SHP77 (cell line): ENCODE data around the gene TNIK.
"Not testable (repeated sequence)": the region's sequence is repeated elsewhere in the genome, so short reads cannot be mapped to it uniquely, and the experiment has no call there.

ENCODE experiments used
- DNase-seq, 2 experiments: peaks; one replicate each; lab custom pipeline; 2025; lab: John Stamatoyannopoulos, UW

TNIK gene

DNA sequence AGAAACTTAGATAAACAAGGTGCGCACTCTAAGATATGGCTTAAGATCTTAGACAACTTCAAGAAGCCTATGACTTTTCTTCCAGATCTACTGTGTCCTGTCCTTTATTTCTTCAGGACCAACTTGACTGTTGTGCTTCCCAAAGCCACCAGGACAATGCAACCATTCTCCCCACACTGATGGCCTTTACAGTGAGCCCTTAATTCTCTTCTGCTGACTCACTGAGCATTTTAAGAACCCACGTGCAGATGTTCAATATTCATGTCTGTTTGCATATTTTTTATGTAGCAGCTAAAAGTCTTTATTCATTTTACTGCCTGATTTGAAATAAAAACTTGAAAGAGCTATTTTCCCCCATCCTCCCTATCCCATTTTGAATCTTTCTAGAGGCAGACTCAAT is 330.4 kb downstream of the TNIK start:
- no peak for DNase-seq

DNA sequence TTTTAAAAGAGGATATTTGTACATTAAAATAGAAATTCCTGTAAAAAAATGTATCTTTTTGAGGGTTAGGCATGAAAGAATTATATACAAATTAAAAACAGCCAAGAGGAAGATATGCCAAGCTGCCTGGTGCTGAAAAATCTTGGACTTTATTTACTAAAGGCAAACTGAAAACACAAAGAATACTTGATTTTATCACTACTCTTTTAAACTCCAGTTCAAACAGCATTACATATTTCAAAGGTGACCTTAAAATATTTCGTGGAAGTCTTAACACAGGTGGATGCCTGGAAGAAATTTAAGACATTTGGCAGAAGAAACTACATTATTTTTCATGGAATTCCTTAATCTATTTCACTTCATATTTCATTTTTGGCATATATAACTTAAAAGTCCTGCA is 332.6 kb downstream of the TNIK start:
- DNase-seq = no peak

DNA sequence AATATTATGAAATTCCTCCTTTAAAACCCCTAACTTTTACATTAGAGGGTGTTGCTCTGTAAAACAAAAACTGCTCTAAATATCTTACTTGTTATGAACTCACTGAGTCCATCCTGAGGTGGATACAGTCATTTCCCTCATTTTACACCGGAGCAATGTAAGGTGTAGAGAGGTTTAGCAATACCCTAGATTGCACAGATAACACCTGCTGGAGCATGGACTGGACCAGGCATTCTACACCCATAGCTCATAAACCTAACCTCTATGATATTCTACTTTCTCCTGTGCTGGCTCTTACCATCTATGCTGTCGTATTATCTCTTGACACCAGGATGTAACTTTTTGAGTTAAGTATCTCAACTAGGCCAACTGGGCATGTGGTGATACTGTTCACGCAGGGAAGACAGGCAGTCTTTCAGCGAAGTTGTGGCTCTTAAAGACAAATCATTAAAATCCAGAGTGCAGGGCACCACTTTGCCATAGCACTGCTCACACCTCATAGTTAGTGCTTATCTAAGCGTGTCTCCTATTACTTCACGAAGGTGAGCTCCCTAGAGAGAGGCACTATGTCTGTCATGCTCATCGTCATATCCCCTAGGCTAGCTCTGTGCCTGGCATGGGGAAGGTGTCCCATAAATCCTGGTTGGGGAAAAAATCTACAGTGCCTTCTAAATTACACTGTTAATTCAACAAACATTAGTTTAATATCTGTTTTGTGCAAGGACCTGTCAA is 333.6 kb downstream of the TNIK start:
- no peak for DNase-seq

DNA sequence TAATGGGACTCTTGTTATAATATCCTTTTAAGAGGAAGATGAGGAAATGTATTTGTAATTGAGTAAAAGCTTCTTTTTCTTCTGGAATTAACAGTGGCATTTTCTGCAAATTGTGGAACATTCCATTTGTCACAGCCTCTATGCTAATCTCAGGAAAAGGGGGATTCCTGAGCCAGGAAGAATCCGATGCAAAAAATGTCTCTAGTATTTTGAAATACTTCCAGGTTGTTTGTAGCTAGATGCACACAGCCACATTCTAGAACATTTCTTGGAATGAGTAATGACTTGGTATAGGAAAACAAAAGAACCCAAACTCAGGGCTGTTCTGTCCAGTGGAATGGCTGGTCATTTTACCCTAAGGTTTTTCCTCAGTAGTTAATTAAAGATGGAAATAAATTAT is 335.2 kb downstream of the TNIK start:
- no peak for DNase-seq

DNA sequence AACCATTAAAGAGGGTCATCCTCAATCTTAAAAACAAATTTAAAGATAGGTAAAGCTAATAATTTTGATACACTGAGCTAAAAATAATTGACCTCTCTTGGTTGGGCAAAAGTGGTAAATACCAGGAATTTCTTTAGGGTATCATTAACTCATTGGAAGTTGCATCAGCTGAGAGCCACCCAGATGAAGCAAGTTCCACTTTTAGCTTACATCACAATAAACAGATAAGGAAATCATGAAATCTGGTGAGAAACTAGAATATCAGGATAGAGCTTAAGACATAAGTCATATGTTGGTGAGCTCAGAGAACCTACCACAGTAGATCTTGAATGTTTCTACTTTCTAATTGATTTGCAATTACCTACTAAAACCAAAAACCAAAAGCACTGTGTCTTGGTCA is 336.3 kb downstream of the TNIK start:
- DNase-seq = no peak

DNA sequence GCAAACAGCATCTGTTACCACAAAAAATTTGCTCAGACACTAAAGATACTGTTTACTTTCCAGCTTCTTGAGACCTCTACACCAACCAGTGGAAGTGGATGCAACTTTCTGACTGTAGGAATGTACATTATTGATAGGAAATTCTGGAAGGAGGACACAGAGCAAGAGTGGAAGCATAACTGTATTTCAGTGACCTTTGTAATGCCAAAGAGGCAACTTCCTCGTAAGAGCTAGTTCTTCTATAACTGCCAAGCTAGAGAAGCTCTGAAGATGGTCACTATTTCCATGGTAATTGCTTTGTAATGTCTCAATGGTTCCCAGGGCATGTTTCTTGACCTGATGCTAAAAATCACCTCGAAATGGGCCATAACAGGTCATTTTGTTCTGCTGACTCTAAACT is 337.3 kb downstream of the TNIK start:
- no peak for DNase-seq

DNA sequence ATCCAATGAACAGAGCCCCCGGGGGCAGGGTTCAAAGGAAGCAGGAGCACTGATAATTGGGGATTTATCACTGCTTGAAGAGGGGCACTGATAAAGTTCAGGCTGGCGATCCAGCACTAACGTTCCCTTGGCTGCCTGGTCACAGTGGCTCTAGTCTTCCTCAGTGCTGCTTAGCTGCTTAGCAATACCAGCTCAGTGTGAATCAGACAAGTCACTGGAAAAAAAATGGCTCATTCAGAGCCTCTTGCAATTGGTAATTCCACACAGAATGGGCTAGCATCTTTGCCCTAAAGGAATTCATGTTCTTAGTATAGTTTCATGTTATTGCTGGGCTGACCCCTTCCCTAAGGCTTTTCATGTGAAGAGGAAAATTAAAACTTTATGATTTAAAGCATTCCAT is 338.0 kb downstream of the TNIK start:
- DNase-seq = no peak

DNA sequence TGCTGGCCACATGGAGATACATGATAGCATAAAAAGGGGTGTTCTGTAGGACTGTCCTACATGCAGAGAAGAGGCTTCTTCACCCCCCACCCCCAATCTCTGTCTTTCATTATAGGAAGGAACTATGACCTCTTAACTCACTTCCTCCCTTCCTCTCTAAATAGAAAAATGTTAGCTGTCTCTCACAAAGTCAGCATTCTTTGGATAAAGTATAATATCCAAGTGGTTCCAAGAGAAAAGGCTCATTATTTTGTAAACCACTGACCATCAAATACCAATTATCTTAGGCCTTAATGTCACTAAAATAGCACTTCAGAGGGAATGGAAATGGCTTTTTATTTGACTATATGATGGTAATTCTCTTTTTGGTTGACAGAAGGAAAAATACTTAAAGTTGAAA is 338.4 kb downstream of the TNIK start:
- DNase-seq = no peak

DNA sequence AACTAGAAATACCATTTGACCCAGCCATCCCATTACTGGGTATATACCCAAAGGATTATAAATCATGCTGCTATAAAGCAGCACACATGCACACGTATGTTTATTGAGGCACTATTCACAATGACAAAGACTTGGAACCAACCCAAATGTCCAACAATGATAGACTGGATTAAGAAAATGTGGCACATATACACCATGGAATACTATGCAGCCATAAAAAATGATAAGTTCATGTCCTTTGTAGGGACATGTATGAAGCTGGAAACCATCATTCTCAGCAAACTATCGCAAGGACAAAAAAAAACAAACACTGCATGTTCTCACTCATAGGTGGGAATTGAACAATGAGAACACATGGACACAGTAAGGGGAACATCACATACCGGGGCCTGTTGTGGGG is 340.8 kb downstream of the TNIK start:
- not testable (repeated sequence) for DNase-seq

DNA sequence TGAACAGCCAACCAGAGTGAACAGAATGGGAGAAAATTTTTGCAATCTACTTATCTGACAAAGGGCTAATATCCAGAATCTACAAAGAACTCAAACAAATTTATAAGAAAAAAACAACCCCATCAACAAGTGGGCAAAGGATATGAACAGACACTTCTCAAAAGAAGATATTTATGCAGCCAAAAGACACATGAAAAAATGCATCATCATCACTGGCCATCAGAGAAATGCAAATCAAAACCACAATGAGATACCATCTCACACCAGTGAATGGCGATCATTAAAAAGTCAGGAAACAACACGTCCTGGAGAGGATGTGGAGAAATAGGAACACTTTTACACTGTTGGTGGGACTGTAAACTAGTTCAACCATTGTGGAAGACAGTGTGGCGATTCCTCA is 341.2 kb downstream of the TNIK start:
- DNase-seq = not testable (repeated sequence)

DNA sequence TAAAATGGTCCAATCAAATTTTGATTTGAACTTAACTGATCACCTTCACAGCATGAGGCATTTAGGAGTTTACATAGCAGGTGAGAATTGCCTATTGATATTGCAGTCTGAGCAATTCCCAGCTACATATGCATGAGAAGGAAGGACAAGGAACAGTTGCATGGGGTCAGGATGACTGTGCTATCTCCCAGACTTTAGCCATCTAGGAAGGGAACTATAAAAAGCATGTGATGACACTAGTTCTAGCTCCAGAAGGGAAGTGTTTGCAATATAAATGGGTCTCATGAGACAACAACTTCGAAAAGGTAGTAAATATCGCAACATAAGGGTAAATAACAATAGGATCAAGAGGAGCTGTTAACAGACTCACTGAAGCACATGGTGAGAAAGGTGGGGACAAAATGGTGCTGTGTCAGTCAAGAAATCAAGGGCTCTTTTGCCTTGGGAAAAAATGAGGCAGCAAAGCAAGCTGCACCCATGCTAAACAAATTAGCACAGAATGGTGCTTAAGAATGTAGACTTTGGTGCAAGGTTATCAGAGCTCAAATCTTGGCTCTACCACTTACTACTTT is 343.3 kb downstream of the TNIK start:
- DNase-seq = no peak

DNA sequence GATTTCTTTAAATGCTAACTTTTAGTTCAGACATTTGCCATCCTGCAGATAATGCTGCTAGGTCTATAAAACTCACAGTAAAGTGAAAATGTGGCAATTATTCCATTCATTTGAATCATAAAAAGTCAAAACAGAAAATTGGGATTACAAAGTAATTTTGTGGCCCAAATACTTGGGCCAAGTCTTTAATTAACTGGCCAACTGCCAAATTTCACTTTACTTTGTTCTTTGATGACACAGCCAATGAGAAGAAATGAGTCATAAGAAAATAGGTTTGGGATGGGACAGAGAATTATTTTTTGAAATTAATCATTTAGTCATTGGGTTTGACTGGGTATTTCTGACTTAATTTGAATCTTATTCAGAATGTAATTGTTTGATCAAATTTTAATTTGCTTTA is 343.8 kb downstream of the TNIK start:
- DNase-seq = no peak

DNA sequence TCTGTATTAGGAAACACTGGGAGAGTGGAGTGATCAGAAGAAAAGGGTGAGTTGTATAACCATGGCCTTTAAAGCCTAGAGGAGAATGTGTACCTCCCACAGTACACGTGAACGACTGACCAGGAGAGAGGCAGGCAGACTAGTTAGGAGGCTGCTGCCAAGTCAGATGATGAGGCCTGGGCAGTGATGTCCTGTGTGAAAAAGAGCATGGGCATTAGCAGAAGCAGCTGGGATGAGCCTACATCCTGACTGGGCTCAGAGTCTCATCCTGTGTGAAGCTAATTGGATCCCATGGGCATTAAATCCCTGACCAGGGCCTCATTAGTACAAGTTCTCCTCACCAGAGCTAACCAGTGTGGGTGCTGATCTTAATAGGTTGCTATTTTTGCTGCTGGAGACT is 344.5 kb downstream of the TNIK start:
- no peak for DNase-seq

DNA sequence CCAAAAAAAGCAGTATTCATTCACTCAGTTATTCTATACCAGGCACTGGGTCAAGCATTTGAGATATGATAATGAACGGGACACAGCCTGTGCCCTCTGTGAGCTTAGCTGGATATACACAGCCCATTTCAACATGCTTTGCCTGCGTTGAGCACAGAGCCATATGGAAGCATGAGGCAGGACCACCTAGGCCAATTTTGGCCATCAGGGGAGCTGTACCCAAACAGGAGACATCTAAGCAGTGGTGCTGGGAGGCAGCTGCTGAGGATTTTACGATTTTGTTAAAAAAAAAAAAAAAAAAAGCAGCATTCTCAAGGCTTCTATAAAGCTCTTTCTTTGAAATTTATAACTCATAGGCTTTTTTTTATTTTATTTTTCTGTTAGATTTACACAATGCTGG is 346.5 kb downstream of the TNIK start:
- peak in 1 of 2 experiments; percentile 5 for DNase-seq

DNA sequence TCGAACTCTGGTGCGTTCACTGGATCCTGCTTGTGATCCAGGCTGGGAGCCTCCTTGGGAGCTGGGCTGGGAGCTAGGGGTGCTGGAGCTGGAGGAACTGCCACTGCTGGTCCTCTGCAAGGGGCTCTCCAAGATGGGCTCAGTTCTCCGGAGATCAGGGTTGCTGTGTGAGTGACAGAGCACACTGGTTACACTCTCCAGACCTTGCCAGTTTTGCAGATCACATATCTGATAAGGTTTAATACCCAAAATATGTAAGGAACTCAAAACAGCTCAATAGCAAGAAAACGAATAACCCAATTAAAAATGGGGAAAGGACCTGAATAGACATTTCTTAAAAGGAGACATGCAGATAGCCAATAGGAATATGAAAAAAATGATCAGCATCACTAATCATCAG is 349.5 kb downstream of the TNIK start:
- no peak for DNase-seq

DNA sequence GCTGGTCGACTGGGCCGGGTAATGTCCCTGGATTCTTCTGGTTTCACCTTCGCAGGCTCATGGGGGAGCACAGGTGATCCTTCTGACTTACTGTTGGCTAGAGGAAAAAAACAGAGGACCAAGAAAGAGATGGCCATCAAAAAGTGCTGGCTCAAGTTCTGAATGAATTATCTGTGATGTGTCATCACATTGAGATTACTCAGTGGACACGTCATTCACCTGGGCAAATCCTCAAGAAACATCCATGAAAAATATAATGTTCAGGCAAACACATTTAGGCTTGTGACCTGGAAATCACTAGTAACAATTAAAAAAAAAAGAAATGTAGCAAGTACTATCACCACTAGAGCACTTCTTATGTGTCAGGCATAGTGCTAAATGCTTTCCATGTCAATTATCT is 352.1 kb downstream of the TNIK start:
- no peak for DNase-seq

DNA sequence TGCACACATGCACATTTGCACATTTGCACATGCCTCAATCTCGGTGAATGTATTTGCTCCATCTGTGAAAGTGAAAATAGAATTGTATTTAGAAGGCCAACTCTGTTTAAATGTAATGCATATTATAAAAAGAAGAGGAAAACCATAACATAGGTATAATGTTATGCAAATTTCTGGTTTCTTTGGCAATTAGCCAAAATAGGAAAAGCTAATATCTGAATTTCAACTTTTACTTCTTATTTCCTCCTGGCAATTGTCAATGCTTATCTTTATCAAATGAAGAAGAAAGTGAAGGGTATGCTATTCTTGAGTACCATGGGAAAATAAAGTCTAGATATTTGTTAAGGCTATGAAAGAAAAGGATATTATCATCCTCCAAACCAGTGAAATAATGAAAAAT is 357.0 kb downstream of the TNIK start:
- DNase-seq = no peak

DNA sequence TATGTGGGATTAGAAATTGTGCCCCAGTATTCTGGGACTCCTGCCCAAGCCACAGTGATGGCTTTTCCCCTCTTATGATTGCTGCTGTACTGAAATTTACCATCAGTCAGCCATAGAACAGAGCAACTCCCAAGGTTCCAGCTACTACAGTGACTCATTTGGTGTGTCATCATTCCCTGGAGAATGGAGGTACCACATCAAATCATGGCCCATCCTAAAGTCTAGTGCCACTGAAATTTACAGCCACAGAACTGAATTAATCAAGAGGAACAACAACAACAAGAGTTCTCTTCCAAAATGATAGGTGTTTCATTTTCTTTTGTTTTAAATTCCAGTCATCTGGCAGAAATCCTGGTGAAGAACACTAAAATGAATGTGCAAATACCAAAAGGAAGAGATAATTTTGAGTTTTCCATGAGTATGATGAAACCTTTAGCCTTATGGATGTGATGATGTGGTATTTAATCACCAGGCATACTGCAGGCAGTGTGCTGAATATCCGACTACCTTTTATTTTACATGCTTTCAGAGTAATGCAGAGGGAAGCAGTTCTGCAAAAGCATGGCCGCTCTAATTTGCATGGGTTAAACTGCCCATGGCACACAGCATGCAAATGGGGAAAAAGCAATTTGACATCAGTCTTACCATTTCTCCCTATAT is 358.1 kb downstream of the TNIK start:
- DNase-seq = no peak

DNA sequence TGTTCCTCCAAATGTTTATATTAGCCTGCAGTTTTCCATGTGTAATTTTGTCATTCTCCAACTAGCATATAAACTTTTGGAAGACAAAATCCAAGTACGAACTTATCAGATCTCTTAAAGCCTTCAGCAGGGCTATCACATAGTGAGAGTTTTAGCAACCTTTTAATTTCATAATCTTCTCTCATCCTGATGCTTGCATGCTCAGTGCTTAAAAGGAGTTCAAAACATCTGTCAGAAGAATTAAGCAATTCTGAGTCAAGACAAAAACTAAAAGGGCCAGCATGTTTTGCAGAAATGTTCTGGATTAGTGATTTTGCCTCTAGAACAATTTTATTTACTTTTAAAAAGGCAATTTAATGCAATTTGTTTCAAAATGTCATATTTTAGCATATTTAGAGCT is 360.3 kb downstream of the TNIK start:
- no peak for DNase-seq

DNA sequence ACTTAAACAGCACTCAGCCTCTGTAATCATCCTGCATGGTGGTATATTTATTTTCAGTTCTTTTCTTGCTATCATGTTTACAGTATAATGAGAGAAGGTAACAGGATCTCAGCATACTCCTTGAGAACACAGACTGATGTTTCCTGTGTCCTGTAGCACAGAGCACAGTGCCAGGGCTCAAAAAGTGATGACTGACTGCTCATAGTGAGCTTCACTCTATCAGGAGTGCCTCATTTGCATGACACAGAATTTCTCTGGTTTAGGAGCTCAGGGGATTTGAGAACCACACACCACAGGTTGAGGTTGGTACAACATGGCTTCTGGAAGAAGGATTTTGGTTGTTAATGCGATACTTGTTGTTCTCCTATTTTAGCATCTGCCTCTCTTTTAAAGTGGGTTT is 365.1 kb downstream of the TNIK start:
- no peak for DNase-seq

DNA sequence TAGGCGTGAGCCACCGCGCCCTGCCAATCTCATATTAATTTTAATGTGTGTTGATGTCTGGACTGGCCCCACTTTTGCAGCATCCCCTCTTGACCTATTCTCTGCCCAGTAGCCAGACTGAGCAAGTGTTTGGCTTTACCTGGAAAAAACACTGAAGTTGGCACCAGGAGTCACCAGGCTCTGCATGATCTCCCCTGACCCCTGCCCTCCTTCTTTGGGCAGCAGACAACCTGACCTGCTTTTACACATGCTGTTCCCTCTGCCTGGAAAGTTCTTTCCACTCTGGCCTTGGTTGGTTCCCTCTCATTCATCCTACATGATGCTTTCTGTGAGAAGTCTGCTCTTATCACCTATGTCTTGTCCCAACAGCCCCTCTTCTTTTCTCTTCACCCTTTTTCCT is 365.8 kb downstream of the TNIK start:
- no peak for DNase-seq

DNA sequence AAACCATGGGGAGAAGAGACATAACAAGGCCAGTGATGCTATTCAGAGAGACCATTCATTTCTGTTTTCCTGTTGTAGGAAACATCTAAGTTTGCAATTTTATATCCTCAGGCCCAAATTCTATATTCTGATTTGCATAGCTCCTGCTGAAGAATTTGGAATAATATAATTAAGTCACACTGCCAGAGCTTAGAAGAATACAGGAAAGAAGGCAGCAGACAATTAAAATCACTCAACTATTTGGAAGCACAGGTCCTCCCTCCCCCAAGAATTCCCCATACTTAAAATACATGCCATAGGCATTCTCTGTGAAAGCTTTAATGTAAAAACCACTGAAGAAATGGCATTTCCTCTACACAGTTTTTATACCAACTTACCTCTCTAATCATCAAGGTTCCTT is 366.7 kb downstream of the TNIK start:
- no peak for DNase-seq

DNA sequence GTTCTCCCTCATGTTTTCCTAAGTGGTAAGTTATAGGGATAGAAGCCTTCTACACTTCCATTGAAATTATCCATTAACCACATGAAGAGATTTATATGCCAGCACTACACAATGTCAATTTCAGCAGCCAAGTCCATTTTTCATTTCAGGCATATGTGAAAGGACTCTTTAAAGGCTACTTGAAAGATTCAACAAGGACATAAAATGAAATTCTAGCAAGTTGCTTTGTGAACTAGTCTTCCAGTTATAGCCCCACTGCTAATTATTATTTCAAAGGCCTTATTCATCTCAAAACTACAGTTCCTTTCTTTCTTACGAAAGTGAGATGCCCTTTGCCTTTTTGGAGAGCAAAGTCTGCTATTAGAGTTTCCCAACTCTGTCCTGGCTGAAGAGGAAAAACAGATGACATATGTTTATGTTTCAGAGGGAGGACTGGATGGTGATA is 367.7 kb downstream of the TNIK start:
- DNase-seq = no peak

DNA sequence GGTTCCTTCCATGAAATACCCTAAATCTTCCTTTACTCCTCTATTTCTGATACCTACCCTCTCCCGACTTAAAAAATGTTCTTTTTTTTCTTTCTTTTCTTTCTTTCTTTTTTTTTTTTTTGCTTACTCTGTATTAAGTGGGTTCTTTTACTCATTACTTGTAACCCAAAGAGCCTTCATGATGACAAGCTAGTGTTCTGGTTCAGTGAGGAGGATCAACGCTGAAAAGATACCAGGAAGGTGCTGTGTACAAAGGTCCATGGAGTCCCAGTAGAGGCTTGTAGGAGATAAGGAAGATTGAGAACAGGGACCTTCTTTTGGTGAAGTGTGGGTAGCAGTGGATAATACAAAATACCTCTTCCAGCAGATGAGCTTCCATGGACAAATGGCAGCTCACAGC is 369.9 kb downstream of the TNIK start:
- no peak for DNase-seq
